ENCODE data around the gene CD7. TPM values are rescaled to one million over a fixed set of nuclear protein-coding genes. Genes with fewer than 3 reads are reported as not detected.

The CD7 gene
- polyA plus RNA-seq, 1 donor from 2014 or later, result not detected

GRCh38 chr17:82357394-82357793, 40.0 kb upstream of the CD7 start:
- TF ChIP-seq EZH2 (IDR thresholded peaks at IDR 0.05; ENCODE audit: borderline replicate concordance, insufficient read depth, low read length, poor library complexity, severe bottlenecking) (no peak), TAF1 (IDR thresholded peaks at IDR 0.05; ENCODE audit: low read depth) (no peak), SMC3 (conservative IDR thresholded peaks at IDR 0.05; ENCODE audit: poor library complexity) (no peak), REST (IDR thresholded peaks at IDR 0.05; ENCODE audit: borderline replicate concordance) (no peak), POLR2AphosphoS5 (IDR thresholded peaks at IDR 0.05) (no peak), EP300 (conservative IDR thresholded peaks at IDR 0.05; ENCODE audit: poor library complexity, severe bottlenecking) (no peak), CTCF (IDR thresholded peaks at IDR 0.05; ENCODE audit: poor library complexity, severe bottlenecking) (no peak)
- Histone ChIP-seq H3K9me3 (ENCODE audit: low read length) (no peaks in the 10 kb centered on the region), H4K20me1 (ENCODE audit: insufficient read depth) (no peaks in the 10 kb centered on the region), H3K9ac (ENCODE audit: low read length) (no peak overlapping the region), H3K36me3 (ENCODE audit: insufficient read depth, low read length) (no peaks in the 10 kb centered on the region), H3F3A (ENCODE audit: insufficient read depth, low read length, poor library complexity, severe bottlenecking) (no peaks in the 10 kb centered on the region), H3K27ac (ENCODE audit: low read length) (no peak overlapping the region), H3K79me2 (replicated peaks; ENCODE audit: insufficient read depth, low read length) (no peaks in the 10 kb centered on the region), H3K9me2 (ENCODE audit: insufficient read depth, low read length) (no peaks in the 10 kb centered on the region), H3K27me3 (ENCODE audit: insufficient read depth, low read depth, low read length) (peaks cover 7% of the 10 kb centered on the region), H2AFZ (ENCODE audit: low read depth, low read length) (no peak overlapping the region), H3K4me2 (ENCODE audit: low read length) (no peak overlapping the region), H3K4me3 (ENCODE audit: low read length) (no peak overlapping the region)

GRCh38 chr17:82356845-82357355, 39.5 kb upstream of the CD7 start:
- Histone ChIP-seq H3K4me3 (ENCODE audit: low read length) (no peak overlapping the region), H3K9ac (ENCODE audit: low read length) (no peak overlapping the region), H3K79me2 (replicated peaks; ENCODE audit: insufficient read depth, low read length) (no peaks in the 10 kb centered on the region), H3K27ac (ENCODE audit: low read length) (no peak overlapping the region), H3K9me2 (ENCODE audit: insufficient read depth, low read length) (no peaks in the 10 kb centered on the region), H3K27me3 (ENCODE audit: insufficient read depth, low read depth, low read length) (peaks cover 7% of the 10 kb centered on the region), H3K9me3 (ENCODE audit: low read length) (no peaks in the 10 kb centered on the region), H3F3A (ENCODE audit: insufficient read depth, low read length, poor library complexity, severe bottlenecking) (no peaks in the 10 kb centered on the region), H2AFZ (ENCODE audit: low read depth, low read length) (no peak overlapping the region), H3K36me3 (ENCODE audit: insufficient read depth, low read length) (no peaks in the 10 kb centered on the region), H4K20me1 (ENCODE audit: insufficient read depth) (no peaks in the 10 kb centered on the region), H3K4me2 (ENCODE audit: low read length) (no peak overlapping the region)
- no peak for TF ChIP-seq CTCF (IDR thresholded peaks at IDR 0.05; ENCODE audit: poor library complexity, severe bottlenecking)
- no peak for TF ChIP-seq POLR2AphosphoS5 (IDR thresholded peaks at IDR 0.05)
